HPDE6-E6E7 (cell line): ENCODE measurements around the gene LPCAT1.
"Not testable (repeated sequence)": the region's sequence is repeated elsewhere in the genome, so short reads cannot be mapped to it uniquely, and the experiment has no call there.

Experiments
- DNase-seq: peaks from one replicate; pipeline ENCODE4 v3.0.0; 2011; ENCODE audit warnings: missing footprints; ENCODE audit errors: extremely low spot score

LPCAT1 gene

DNA sequence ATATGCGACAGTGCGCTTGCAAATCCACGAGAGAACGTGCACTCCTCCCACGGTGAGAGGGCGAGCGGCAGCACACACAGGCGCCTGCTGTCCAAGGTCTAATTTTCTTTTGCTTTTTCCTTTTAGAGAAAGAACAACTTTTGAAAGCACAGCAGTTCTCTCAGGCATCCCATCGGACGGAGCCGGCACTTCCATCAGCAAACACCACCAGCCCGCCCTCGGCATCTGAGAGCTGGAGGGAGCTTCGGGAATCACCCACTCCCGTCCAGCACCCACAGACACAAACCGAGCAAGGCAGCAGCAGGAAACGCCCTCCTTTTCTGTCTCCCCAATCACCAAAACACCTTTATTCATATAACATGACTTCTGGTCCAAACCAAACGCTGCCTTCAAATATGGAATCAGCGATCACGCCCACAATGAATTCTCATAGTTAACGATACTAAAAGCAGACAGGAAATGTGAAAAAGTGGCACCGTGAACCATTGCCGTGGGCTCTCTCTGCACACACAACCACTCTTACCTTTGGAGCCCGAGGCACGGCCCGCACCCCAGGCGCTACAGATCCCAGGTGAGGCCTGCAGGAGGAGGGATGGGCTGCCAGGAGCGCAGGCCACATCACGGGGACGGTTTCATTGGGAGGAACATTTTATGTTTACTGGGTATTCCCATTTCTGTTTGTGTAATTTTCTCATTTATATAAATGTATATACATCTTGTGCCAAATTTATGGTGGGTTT is 14.2 kb downstream of the LPCAT1 start:
- DNase-seq: no peak

DNA sequence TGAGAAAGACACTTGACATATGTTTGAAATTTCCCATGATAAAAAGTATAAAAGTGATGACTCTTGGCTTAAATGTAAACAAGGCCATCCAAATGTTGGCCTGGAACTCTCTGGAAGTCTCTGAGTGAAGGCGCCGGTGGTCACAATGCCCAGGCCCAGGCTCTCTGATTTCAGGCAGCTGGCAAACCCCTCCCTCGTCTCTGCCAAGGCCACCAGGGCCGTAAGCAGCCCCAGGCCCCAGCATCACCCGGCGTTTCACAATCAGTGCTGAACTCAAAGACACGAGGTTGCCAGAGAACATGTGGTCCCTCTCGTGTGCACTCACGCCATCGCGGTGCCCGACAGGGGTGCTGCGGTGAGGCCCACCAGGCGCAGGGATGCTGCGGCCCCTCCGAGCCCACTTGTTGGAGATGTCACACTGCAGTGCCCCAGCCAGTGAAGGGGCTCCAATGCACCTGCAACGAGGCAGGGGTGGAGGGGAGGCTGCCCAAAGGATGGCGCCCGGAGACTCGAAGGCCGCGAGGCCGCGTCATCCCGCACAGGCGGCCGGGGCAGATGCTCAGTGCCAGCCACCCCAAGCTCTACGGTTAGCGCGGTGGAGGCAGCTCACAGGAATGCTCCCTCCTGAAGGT is 15.0 kb downstream of the LPCAT1 start:
- DNase-seq: no peak

DNA sequence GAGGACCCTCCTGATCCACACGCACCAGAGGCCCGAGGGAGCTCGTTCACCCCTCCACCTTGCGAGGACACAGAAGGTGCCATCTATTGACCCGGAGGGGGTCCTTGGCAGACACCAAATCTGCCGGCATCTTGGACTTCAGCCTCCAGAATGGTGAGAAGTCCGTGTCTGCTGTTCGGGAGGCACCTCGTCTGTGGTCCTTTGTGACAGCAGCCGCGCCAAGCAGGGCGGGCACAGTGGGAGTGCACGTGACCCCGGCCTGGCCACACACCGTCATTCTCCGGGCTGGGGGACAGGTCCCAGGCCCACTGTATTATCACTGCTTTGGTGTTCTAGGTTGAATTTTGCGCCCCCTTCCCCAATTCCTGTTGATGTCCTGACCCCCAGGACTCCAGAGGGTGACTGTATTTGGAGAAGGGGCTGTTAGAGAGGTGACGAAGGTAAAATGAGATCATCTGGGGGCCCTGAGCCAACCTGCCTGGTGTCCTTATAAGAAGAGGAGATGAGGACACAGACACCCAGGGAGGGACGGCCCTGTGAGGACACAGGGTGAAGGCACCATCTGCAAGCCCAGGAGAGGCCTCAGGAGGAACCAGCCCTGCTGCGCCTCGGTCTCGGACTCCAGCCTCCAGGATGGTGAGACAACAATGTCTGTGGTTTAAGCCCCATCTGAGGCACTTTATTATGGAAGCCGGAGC is 15.7 kb downstream of the LPCAT1 start:
- no peak for DNase-seq

DNA sequence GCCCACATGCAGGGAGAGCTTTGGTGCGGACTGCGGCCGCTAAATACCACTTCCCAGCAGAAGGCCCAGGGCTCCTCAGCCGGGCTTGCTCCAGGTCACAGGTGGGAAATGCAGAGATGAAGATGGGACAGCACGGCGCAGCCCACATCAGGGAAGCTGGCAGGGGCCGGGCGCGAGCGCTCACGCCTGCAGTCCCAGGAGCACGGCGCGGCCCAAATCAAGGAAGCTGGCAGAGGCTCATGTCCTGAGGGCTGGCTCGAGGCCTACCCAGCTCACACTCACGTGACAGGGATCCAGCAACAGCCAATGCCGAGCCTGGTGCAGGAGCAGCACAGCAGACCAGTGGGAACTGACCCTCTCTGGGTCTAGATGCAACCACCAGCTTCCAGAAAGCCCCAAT is 16.3 kb downstream of the LPCAT1 start:
- no peak for DNase-seq

DNA sequence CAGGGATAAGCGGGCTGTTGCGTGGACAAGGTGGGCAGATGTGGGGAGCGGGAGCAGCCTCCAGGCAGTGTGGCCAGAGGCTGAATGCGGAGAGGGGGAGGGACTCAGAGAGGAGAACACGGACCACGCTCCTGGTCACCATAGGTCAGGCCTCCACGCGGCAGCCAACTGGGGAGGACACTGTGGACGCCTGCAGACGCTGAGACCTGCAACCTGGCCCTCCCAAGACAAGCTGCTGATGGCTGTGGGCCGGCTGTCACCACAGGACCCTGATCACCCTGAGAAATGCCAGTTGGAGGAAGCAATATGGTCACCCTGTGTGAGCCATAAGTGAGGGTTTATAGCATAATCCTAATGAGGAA is 16.8 kb downstream of the LPCAT1 start:
- DNase-seq: no peak

DNA sequence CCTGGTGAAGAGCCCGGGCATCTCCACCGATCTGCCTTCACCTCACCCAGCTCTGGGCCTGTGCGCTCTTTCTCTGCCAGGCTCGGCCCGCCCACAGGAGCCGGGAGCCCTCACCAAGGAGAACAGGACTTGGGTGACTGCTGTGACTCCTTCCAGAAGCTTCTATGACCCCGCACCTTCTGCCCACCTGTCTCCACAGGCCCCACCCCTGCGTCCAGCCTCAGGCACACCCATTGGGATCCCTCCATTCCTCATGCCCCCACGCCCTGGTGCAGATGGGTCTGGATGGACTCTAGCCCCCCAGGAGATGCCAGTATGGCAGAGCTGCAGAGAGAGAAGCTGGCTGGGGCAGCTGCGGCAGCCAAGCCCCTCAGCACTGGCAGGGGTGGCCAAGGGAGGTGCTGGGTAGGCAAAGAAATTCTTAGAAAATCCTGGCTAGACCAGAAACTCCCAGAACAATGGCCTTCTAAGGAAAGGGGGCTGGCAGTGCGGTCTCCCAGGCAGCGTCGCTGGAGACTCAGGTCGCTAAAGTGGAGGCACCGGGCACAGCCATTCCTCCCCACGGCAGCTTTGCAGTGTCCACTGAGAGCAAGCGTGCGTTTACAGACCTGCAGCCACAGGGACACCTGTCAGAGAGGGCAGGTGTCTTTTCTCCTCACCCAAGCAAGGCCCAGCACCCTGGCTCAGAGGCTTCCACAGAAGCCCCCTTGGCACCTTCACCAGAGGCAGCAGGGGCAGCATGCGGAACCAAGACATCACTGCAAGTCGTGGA is 17.3 kb downstream of the LPCAT1 start:
- no peak for DNase-seq

DNA sequence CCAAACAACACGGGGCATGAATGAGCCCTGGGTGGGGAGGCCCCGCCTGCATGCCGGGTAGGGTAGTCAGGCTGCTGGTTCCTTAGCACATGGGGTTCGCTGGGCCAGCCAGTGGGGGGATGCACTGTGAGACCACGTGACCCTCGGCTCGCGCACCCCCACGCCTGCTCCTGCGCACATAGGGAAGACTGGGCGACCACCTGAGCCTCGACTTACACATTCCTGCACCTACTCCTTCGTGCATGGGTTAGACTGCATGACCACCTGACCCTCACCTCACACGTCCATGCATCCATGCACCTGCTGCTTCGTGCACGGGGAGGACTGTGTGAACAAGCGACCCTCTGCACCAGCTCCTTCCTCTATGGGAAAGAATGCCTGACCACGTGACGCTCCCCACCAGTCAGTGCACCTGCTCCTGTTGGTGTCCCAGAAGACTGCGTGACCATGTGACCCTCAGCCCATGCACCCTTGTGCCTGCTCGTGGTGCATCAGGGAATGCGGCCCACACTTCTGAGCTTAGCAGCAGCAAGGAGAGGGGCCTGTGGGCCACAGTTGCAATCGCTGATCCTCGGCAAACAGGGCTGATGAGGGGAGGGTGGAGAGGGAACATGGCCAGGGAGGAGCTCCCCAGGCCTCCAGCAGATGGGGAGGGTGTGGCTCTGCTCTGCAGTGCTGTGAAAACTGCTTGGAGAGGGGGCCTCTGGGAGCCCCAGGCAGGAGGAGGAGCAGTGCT is 18.1 kb downstream of the LPCAT1 start:
- DNase-seq: no peak

DNA sequence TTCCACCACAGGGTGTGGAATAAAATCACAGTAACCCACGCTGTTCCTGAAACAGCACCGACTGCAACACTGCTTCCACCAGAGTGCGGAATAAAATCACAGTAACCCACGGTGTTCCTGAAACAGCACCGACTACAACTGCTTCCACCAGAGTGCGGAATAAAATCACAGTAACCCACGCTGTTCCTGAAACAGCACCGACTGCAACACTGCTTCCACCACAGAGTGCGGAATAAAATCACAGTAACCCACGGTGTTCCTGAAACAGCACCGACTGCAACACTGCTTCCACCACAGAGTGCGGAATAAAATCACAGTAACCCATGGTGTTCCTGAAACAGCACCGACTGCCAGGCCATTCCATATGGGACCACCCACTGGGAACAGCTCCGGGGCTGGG is 18.7 kb downstream of the LPCAT1 start:
- DNase-seq: not testable (repeated sequence)

DNA sequence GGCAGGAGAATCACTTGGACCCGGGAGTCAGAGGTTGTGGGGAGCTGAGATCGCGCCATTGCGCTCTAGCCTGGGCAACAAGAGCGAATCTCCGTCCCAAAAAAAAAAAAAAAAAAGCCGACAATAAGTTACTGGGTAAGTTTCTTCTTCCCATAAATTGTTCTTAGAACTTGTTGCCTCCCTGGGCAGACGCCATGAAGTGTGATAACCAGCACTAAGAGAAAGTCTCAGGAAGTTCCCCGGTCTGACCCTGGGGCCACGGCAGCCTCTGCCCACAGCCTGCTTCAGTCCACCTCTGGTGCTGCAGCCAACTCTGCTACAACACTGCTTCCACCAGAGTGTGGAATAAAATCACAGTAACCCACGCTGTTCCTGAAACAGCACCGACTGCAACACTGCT is 19.1 kb downstream of the LPCAT1 start:
- no peak for DNase-seq

DNA sequence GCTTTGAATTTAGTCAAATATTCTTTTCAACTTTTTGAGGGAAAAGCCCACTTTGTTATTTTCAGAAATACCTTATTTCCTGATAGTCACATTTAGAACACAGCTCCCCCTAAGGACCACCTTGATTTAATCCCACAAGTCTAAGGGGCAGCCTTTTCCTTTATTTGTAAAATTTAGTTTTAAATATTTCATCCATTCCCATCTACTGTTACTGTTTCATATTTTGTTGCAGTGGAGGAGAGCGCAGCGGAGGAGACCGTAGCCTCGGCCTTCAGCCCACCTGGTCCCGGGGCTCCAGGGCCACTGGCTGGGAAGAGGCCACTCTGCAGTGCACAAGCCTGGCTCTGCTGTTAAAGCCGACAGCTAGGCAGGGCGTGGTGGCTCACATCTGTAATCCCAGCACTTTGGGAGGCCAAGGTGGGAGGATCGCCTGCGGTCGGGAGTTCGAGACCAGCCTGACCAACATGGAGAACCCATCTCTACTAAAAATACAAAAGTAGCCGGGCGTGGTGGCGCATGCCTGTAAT is 19.6 kb downstream of the LPCAT1 start:
- no peak for DNase-seq

DNA sequence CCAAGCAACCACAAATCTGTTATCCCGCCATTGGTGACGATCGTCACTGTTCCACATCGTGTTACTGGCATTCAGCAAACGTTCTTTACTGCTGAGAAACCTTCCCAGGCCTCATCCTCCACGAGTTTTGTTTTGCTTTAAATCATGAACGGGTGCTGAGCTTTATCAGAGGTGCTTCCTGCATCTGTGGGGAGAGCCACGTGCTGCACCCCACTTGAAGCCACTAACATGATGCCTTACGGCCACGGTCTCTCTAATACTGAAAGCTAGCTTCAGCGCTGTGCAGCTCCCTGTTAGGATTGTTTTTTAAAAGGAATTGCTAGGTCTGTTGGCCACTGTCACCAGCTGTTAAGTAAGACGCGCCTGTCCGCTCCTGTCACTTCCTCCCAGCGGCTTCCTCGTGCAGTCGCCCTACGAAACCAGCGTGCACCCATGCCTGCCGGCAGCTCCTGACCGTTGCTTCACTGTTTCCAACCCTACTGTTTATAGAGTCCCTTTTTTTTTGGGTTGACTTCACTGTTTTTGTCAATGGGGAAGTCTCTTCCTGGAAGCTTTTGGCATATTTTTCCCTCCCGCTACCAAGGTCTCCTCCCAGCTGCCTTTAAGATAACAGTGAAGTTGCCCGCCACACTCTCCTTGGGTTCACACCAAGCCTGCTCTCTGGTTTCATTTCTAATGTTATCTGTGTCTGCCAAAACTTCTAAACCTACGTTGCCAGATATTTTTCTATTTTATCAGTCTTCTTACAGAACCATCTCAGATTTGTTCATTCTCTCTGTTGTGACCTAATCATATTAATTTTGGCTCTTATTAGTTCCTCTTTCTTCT is 20.3 kb downstream of the LPCAT1 start:
- DNase-seq: no peak

DNA sequence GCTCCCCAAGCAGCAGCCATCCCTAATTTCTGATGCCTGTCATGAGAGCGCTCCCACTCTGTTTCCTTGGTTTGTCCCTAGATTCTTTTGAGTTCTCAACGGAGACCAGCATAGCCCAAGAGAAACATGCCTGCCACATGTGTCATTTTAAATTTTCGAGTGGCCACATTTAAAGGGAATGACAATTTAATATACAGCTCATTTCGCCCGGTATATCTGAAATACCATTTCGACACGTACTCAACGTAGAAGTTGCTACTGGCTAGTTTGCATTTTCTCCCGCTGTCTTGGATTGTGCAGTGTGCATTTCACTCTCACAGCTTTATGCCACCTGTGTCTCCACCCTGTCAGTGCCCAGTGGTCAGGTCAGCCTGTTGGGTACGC is 21.0 kb downstream of the LPCAT1 start:
- DNase-seq: no peak

DNA sequence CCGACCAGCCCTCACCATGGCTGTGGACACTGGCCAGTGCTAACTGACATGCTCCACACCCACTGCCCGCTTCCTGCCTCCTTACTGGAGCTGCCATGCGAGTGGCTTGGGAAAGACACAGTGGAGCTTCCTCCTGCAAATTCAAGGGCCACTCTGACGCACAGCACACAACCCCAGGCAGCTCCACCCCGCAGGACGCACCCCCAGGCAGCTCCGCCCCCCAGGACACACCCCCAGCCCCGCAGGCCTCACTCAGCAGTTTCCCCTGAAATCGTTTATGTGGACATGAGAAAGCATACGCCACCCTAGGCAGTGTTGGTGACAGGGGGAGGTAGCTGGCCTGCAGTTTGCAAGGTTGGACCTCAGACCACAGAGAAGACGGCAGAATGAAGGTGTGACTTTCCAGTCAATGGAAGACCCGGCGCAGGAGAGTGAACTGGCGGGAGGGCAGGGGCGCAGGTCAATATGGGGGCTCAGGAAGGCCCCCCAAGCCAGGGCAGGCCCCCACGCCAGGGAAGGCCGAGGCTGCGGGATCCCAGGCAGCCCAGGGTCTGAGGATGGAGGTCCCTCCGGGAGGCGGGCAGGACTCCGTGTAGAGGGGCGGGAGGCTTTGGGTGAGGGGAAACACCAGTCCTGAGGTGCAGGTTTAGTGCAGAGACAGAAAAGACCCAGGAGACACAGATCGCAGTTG is 21.6 kb downstream of the LPCAT1 start:
- DNase-seq: no peak

DNA sequence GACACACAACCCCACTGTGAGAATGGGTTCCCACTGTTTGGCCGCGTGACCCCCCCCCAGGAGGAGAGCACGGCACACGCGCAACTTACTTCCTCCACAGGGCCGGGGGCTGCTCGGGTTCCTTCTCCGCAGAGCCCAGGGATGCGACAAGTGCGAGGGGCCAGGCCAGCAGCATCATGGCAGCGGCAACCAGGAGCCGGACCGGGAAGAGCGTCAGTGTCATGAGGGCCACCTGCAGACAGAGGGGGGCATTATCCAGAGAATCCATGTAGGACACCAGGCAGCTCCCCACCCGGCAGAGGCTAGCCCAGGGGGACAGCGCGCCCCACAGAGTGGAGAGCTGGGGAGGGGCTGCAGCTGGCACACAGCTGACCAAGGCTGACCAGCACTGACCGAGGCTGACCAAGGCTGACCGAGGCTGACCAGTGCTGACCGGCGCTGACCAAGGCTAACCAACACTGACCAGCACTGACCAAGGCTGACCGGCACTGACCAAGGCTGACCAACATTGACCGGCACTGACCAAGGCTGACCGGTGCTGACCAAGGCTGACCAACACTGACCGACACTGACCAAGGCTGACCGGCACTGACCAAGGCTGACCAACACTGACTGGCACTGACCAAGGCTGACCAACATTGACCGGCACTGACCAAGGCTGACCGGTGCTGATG is 22.3 kb downstream of the LPCAT1 start:
- no peak for DNase-seq

DNA sequence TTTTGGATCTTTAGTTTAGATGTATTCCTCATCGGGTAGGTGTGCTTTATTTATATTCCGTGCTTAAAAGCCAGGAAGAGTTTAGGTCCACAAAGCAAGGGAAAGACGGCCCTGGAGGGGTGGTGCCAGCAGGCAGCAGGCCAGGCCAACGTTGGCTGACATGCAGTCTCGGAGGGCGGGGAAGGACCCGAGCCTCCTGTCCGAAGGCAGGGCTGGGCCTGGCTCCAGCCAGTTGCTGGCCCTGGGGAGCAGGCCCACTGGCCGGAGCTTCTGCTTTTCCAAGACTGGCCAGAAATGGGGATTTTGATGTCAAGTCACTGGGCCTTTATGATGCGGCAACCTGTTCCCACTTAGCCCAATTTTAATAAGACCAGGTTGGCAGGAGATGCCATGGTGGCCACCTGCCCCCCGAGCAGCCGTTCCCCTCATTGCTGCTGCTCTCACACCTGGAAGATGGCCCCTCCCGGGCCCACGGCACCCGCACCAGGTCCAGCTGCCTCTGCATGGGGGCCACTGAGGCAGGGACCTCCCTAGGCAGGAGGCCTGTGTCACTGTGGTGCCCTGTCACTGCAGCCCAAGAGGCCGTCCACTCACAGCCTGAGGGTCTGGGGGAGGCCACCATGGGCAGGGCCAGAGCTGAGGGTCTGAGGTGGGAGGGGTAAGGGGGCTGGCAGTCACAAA is 23.2 kb downstream of the LPCAT1 start:
- no peak for DNase-seq

DNA sequence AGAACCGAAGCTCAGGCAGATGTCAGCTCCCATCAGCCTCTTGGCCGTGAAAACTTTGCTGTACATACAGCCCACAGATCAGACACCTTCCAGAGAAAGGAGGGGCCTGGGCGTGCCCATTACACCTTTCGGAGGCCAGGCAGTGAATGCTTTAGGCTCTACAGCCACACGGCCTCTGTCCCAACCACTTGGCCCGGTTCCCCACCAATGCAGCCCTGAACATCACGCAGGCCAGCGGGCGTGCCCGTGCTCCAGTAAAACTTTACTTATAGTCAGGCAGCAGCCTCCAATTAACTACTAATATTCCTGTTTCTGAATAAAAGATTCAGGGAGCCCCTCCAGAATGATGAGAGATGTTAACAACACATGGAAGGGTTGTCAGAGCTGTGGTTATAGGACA is 23.9 kb downstream of the LPCAT1 start:
- DNase-seq: no peak

DNA sequence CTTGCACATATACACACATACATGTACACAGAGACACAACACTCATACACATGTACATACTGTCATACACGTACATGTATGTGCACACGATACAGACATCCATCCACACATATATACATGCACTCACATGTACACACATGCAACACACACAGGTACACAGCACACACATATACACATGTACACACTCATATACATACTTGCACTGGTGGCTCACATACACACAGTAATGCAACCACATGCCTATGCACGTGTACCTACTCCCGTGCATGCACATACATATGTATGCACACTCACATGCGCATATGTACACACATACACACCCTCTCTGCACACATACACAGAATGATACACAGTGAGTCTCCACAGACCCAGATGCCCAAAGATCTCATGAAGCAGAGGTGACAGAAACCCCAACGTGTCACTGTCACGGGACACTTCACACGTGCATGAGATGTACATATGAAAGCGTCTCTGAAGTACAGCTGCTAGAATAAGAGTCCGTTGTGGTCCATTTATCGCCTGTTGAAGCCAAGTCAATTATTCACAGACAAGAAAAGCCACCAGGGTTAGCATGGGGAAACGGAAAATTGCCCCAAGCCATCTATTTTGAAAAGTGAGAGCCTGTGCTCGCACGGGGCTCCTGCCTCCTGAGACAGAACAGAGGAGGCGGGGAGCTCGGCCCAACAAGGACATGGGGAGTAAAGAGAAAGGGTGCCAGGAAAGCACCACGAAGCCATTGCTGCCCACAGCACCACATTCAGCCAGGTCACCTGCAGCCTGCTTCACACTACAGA is 24.9 kb downstream of the LPCAT1 start:
- no peak for DNase-seq
